Brain microvascular endothelial cell (primary cell): ENCODE results near the gene EP400.
"Not testable (repeated sequence)": the region's sequence is repeated elsewhere in the genome, so short reads cannot be mapped to it uniquely, and the experiment has no call there.

ENCODE experiments used
- DNase-seq: peaks from one replicate; pipeline ENCODE4 v3.0.0-alpha.2; 2020
- H3K27ac ChIP-seq: fragments of 250-450 bp; sonication (Bioruptor Pico); 2 replicates; pipeline ENCODE4 v1.5.1; 2020; ENCODE audit warnings: mild to moderate bottlenecking, moderate library complexity
- H3K27me3 ChIP-seq: fragments of 250-450 bp; sonication (Bioruptor Pico); replicated peaks from 2 replicates; pipeline ENCODE4 v1.5.1; 2020; ENCODE audit warnings: mild to moderate bottlenecking
- H3K36me3 ChIP-seq: fragments of 250-450 bp; sonication (Bioruptor Pico); replicated peaks from 2 replicates; pipeline ENCODE4 v1.5.1; 2020; ENCODE audit warnings: mild to moderate bottlenecking
- H3K4me3 ChIP-seq: 2 replicates; pipeline ENCODE4 v1.5.1; 2011; ENCODE audit warnings: low read depth, mild to moderate bottlenecking, control low read depth, low read length, moderate library complexity
- in situ Hi-C: cut with HindIII; loops from 2 replicates; pipeline ENCODE4 v1.10.0; 2017; ENCODE audit warnings: low sequenced_read_pairs, low pct_ligation_motif_present
- TF ChIP-seq, protein P1 (sequence below): IDR thresholded peaks from 2 replicates; pipeline ENCODE4 v1.5.1; 2011; ENCODE audit warnings: low read depth, mild to moderate bottlenecking, moderate library complexity, low read length, control low read depth, inconsistent platforms; ENCODE audit errors: missing control alignments

The EP400 gene

DNA sequence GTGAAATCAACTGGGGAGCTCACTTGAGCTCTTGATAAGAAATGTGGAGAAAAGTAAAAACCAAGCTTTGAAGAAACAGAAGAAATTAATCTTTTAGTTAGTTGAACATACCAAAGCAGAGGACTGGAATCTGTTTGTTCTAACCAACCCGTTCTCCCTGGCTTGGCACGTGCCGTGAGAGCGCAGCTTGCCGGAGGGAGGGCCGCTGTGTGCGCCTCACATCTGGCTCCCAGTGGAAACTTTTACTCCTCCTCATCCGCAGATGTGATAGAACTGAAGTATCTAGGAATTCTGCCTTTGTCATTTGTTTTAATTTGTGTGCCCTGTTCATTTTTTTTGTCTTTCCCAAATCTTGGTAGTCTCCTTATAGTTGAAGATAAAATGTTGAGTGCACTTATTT is 129.5 kb downstream of the EP400 start:
- Histone ChIP-seq H3K4me3 (no peak overlapping the region), H3K36me3 (peaks cover 24% of the 10 kb centered on the region)

GRCh38 chr12:132079695-132080094 is 130.0 kb downstream of the EP400 start:
- Histone ChIP-seq H3K27me3 (no peaks in the 10 kb centered on the region), H3K36me3 (peaks cover 24% of the 10 kb centered on the region), H3K27ac (no peak overlapping the region), H3K4me3 (no peak overlapping the region)
- DNase-seq = no peak
- in situ Hi-C loops = no loop called here
- TF ChIP-seq, protein P1, sequence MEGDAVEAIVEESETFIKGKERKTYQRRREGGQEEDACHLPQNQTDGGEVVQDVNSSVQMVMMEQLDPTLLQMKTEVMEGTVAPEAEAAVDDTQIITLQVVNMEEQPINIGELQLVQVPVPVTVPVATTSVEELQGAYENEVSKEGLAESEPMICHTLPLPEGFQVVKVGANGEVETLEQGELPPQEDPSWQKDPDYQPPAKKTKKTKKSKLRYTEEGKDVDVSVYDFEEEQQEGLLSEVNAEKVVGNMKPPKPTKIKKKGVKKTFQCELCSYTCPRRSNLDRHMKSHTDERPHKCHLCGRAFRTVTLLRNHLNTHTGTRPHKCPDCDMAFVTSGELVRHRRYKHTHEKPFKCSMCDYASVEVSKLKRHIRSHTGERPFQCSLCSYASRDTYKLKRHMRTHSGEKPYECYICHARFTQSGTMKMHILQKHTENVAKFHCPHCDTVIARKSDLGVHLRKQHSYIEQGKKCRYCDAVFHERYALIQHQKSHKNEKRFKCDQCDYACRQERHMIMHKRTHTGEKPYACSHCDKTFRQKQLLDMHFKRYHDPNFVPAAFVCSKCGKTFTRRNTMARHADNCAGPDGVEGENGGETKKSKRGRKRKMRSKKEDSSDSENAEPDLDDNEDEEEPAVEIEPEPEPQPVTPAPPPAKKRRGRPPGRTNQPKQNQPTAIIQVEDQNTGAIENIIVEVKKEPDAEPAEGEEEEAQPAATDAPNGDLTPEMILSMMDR = no peak

More for the DNA sequence above, 129.5 kb downstream of the EP400 start:
- TF ChIP-seq, protein P1 = no peak
- in situ Hi-C loops = no loop called here
- Histone ChIP-seq H3K27me3 (no peaks in the 10 kb centered on the region), H3K27ac (no peak overlapping the region)
- no peak for DNase-seq

DNA sequence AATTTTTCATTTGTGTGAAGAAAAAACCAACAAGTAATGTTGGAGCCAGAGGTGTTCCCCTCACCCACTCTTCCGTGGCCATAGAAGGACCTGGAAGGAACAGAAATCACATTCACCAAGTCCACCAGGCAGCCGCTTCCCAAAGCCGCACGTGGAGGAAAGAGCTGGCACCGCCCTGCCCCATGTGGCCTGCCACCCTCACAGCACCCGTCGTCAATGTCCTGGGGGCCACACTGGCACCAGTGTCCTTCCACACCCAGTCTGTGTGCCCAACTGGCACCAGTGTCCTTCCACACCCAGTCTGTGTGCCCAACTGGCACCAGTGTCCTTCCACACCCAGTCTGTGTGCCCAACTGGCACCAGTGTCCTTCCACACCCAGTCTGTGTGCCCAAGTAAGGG is 130.8 kb downstream of the EP400 start:
- H3K4me3 ChIP-seq, H3K27ac ChIP-seq, DNase-seq, H3K27me3 ChIP-seq, in situ Hi-C loops: not testable (repeated sequence)
- H3K36me3 ChIP-seq = peaks cover 18% of the 10 kb centered on the region

- DNase-seq = no peak
- no peaks in the 10 kb centered on the region for H3K27me3 ChIP-seq
- H3K4me3 ChIP-seq = no peak overlapping the region
- peaks cover 12% of the 10 kb centered on the region for H3K36me3 ChIP-seq
- TF ChIP-seq, protein P1 = no peak
- in situ Hi-C loops = no loop called here
- H3K27ac ChIP-seq = no peak overlapping the region
Measured at GRCh38 chr12:132081423-132081822, 131.7 kb downstream of the EP400 start.

GRCh38 chr12:132083614-132083940 is 133.8 kb downstream of the EP400 start:
- in situ Hi-C loops = no loop called here
- TF ChIP-seq, protein P1 = no peak
- Histone ChIP-seq H3K27ac (no peak overlapping the region), H3K27me3 (no peaks in the 10 kb centered on the region), H3K36me3 (no peaks in the 10 kb centered on the region), H3K4me3 (peak overlapping the region; percentile 46)
- no peak for DNase-seq

GRCh38 chr12:132083941-132084620 is 134.3 kb downstream of the EP400 start:
- in situ Hi-C loops = no loop called here
- TF ChIP-seq, protein P1 = no peak
- Histone ChIP-seq H3K27me3 (no peaks in the 10 kb centered on the region), H3K27ac (peak overlapping the region; percentile 90), H3K4me3 (peak overlapping the region; percentile 73), H3K36me3 (no peaks in the 10 kb centered on the region)
- DNase-seq = peak; percentile 94
